Left hindlimb (tissue), 1 donor: ENCODE results near the gene MDFIC.

ENCODE experiments used
- DNase-seq: peaks from one replicate; pipeline ENCODE4 v3.0.0-alpha.2; 2018

The MDFIC gene

GRCh38 chr7:115005251-115005650 is 83.4 kb downstream of the MDFIC start:
- DNase-seq, result no peak

GRCh38 chr7:115005953-115006352 is 84.1 kb downstream of the MDFIC start:
- DNase-seq, result no peak

- no peak for DNase-seq
These were observed 85.9 kb downstream of the MDFIC start for GRCh38 chr7:115007751-115008150.

- DNase-seq, result peak; percentile 78
These were observed 86.7 kb downstream of the MDFIC start for GRCh38 chr7:115008465-115009114.

GRCh38 chr7:115009139-115009538 is 87.2 kb downstream of the MDFIC start:
- DNase-seq, result no peak

- peak; percentile 71 for DNase-seq
These were observed 88.0 kb downstream of the MDFIC start for GRCh38 chr7:115009736-115010440.

- no peak for DNase-seq
These were observed 88.5 kb downstream of the MDFIC start for GRCh38 chr7:115010441-115010820.

GRCh38 chr7:115013886-115014285 is 92.0 kb downstream of the MDFIC start:
- DNase-seq, result no peak

- no peak for DNase-seq
These were observed 92.9 kb downstream of the MDFIC start for GRCh38 chr7:115014794-115015193.

- DNase-seq, result no peak
These were observed 93.7 kb downstream of the MDFIC start for GRCh38 chr7:115015619-115016018.

GRCh38 chr7:115019882-115020605 is 98.2 kb downstream of the MDFIC start:
- no peak for DNase-seq

GRCh38 chr7:115023219-115023618 is 101.3 kb downstream of the MDFIC start:
- DNase-seq, result no peak

GRCh38 chr7:115024276-115024675 is 102.4 kb downstream of the MDFIC start:
- DNase-seq, result no peak

GRCh38 chr7:115032715-115033703 is 111.1 kb downstream of the MDFIC start:
- no peak for DNase-seq

GRCh38 chr7:115033917-115034459 is 112.1 kb downstream of the MDFIC start:
- no peak for DNase-seq

- DNase-seq, result no peak
These were observed 112.6 kb downstream of the MDFIC start for GRCh38 chr7:115034515-115034914.

GRCh38 chr7:115037128-115037802 is 115.4 kb downstream of the MDFIC start:
- no peak for DNase-seq

- DNase-seq, result no peak
These were observed 116.3 kb downstream of the MDFIC start for GRCh38 chr7:115038158-115038557.

GRCh38 chr7:115040057-115040456 is 118.2 kb downstream of the MDFIC start:
- no peak for DNase-seq

- no peak for DNase-seq
These were observed 118.6 kb downstream of the MDFIC start for GRCh38 chr7:115040495-115040894.

- DNase-seq, result no peak
These were observed 120.7 kb downstream of the MDFIC start for GRCh38 chr7:115042596-115042995.

- no peak for DNase-seq
These were observed 121.7 kb downstream of the MDFIC start for GRCh38 chr7:115043605-115044004.
